Esophagus muscularis mucosa (tissue), 4 donors: ENCODE data around the gene POLA2. TPM values are rescaled to one million over a fixed set of nuclear protein-coding genes. Genes with fewer than 3 reads are reported as not detected.
"Not testable (repeated sequence)": the region's sequence is repeated elsewhere in the genome, so short reads cannot be mapped to it uniquely, and the experiment has no call there.

Source experiments
- DNase-seq: peaks from one replicate; pipeline ENCODE4 v3.0.0-alpha.2; 2017; ENCODE audit errors: extremely low spot score
- H3K27ac ChIP-seq, 4 donors: fragments of 200-600 bp; sonication (generic); replicated peaks in 1 of 4; 1 replicate in 3 of 4; 2 replicates in 1 of 4; pipeline ENCODE4 v1.5.1; 2016 to 2019; ENCODE audit warnings: mild to moderate bottlenecking in 1 of 4
- H3K27me3 ChIP-seq, 4 donors: fragments of 200-600 bp; sonication (generic); one replicate each; pipeline versions ENCODE4 v1.5.1 to v1.6.0; 2016 to 2019
- H3K36me3 ChIP-seq, 4 donors: fragments of 200-600 bp; sonication (generic); one replicate each; pipeline ENCODE4 v1.5.1; 2016 to 2019
- H3K4me1 ChIP-seq, 4 donors: fragments of 200-600 bp; sonication (generic); one replicate each; pipeline ENCODE4 v1.5.1; 2016 to 2019
- H3K4me3 ChIP-seq, 4 donors: fragments of 200-600 bp; sonication (generic); 1 replicate in 2 of 4; 2 replicates in 2 of 4; pipeline ENCODE4 v1.5.1; 2016 to 2019; ENCODE audit warnings: mild to moderate bottlenecking in 4 of 4, moderate library complexity in 1 of 4
- H3K9me3 ChIP-seq, 4 donors: fragments of 200-600 bp; sonication (generic); 1 replicate in 3 of 4; 2 replicates in 1 of 4; pipeline ENCODE4 v1.5.1; 2016 to 2019
- EP300 ChIP-seq: sonication (generic); formaldehyde crosslinking; IDR thresholded peaks from one replicate; pipeline ENCODE4 v1.6.1; 2017; ENCODE audit warnings: antibody characterized with exemption
- POLR2A ChIP-seq: fragments of 450-650 bp; IDR thresholded peaks from one replicate; pipeline ENCODE4 v1.6.1; 2017; ENCODE audit warnings: antibody characterized with exemption, moderate library complexity, mild to moderate bottlenecking, low read depth
- POLR2AphosphoS5 ChIP-seq, 2 donors: sonication (generic); formaldehyde crosslinking; IDR thresholded peaks; one replicate each; pipeline ENCODE4 v1.6.1; 2017; ENCODE audit warnings: antibody characterized with exemption in 2 of 2
- WGBS: methylation state at CpG from one replicate; pipeline ENCODE4 v1.1.5; 2018; 5-methylcytosine and 5-hydroxymethylcytosine counted together
- intact Hi-C: fragments of 100-400 bp; cut with DNase I; formaldehyde crosslinking; loops from one replicate; pipeline ENCODE4 v1.15.1; 2023
- total RNA-seq, 4 donors: library from RNA; depleted of rRNA; stranded (reverse); fragments of >200 nt; gene quantifications; one replicate each; pipeline versions ENCODE4 v1.1.0 to v1.2.1, GENCODE V29; 2016
- TF ChIP-seq, protein P1 (sequence below), 3 experiments: fragments of 200-600 bp in 2 of 3; fragments of 450-650 bp in 1 of 3; sonication (generic) in 2 of 3; IDR thresholded peaks; one replicate each; pipeline ENCODE4 v1.5.1; 2017 to 2019; ENCODE audit warnings: antibody characterized with exemption in 3 of 3, mild to moderate bottlenecking in 2 of 3, moderate library complexity in 1 of 3

The POLA2 gene
- total RNA-seq, 4 donors from 2014 or later = 14.7 to 26.6 (median 17.3) TPM

GRCh38 chr11:65241134-65241533, 20.6 kb upstream of the POLA2 start:
- no peaks in the 10 kb centered on the region for H3K9me3 ChIP-seq
- no peak overlapping the region for H3K27ac ChIP-seq
- H3K36me3 ChIP-seq = no peaks in the 10 kb centered on the region
- WGBS = 60% methylated on average over 5 of the region's 5 CpGs
- no peak for DNase-seq
- no peak overlapping the region for H3K4me3 ChIP-seq
- intact Hi-C loops = no loop called here
- TF ChIP-seq, protein P1, sequence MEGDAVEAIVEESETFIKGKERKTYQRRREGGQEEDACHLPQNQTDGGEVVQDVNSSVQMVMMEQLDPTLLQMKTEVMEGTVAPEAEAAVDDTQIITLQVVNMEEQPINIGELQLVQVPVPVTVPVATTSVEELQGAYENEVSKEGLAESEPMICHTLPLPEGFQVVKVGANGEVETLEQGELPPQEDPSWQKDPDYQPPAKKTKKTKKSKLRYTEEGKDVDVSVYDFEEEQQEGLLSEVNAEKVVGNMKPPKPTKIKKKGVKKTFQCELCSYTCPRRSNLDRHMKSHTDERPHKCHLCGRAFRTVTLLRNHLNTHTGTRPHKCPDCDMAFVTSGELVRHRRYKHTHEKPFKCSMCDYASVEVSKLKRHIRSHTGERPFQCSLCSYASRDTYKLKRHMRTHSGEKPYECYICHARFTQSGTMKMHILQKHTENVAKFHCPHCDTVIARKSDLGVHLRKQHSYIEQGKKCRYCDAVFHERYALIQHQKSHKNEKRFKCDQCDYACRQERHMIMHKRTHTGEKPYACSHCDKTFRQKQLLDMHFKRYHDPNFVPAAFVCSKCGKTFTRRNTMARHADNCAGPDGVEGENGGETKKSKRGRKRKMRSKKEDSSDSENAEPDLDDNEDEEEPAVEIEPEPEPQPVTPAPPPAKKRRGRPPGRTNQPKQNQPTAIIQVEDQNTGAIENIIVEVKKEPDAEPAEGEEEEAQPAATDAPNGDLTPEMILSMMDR (IDR thresholded peaks at IDR 0.05) = no peak
- TF ChIP-seq EP300 (no peak), POLR2AphosphoS5 (IDR thresholded peaks at IDR 0.05) (no peak), POLR2A (no peak)
- H3K4me1 ChIP-seq = no peaks in the 10 kb centered on the region
- no peaks in the 10 kb centered on the region for H3K27me3 ChIP-seq

DNA sequence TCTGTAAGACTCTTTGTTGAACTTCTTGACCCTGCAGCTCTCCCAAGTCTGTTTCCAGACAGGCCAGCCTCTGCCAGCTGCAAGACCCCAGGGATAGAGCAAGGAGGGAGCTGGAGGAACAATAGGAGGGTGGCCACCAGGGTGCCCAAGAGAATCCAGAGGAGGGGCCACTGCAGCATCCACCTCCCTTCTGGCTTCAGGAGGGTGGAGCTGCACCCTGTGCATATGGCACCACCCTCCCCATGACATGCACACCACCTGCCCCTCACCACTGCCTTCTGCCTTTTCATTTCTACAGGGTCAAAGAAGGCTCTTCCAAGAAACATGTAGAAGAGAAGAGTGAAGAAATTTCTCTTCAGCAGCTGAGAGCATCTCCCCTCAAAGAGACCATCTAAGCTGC, 20.1 kb upstream of the POLA2 start:
- H3K36me3 ChIP-seq = no peaks in the 10 kb centered on the region
- H3K9me3 ChIP-seq = no peaks in the 10 kb centered on the region
- H3K4me3 ChIP-seq = no peak overlapping the region
- DNase-seq = no peak
- no peaks in the 10 kb centered on the region for H3K27me3 ChIP-seq
- H3K4me1 ChIP-seq = no peaks in the 10 kb centered on the region
- no peak for TF ChIP-seq POLR2A
- no peak for TF ChIP-seq EP300
- TF ChIP-seq, protein P1 (IDR thresholded peaks at IDR 0.05) = no peak
- TF ChIP-seq POLR2AphosphoS5 (IDR thresholded peaks at IDR 0.05) = no peak
- no peak overlapping the region for H3K27ac ChIP-seq
- intact Hi-C loops = no loop called here

DNA sequence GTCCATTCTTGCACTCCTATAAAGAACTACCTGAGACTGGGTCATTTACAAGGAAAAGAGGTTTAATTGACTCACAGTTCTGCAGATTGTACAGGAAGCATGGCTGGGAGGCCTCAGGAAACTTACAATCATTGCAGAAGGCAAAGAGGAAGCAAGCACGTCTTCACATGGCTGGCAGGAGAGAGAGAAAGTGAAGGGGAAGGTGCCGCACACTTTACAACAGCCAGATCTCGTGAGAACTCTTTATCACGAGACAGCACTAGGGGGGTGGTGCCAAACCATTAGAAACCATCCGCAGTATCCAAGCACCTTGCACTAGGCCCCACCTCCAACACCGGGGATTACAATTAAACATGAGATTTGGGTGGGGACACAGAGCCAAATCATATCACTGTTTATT, 19.4 kb upstream of the POLA2 start:
- TF ChIP-seq, protein P1 (IDR thresholded peaks at IDR 0.05) = no peak
- no peak for TF ChIP-seq EP300
- TF ChIP-seq POLR2AphosphoS5 (IDR thresholded peaks at IDR 0.05) = no peak
- no peak for TF ChIP-seq POLR2A
- 84% methylated on average over 6 of the region's 6 CpGs for WGBS

DNA sequence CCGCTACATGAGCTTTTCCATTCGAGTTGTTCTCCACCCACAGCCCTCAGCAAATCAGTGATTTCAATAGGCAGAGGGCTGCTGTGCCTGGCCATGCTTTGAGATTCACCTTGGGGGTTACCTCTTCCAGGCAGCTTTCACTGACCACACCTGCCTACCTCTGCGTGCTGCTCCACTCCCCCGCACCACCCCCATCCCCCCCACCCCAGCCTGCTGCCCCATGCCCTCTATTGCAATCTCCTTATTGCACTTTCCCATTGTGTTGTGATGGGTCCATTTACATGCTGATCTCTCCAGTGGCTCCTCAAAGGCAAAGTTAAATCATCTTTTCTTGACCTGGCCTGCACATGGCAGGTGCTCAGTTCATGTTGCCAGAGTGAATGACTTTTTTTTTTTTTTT, 18.0 kb upstream of the POLA2 start:
- Histone ChIP-seq H3K4me1 (no peaks in the 10 kb centered on the region), H3K4me3 (no peak overlapping the region), H3K27ac (no peak overlapping the region), H3K27me3 (no peaks in the 10 kb centered on the region), H3K36me3 (no peaks in the 10 kb centered on the region), H3K9me3 (no peaks in the 10 kb centered on the region)
- no peak for TF ChIP-seq POLR2A
- TF ChIP-seq, protein P1 (IDR thresholded peaks at IDR 0.05) = no peak
- TF ChIP-seq POLR2AphosphoS5 (IDR thresholded peaks at IDR 0.05) = no peak
- no peak for TF ChIP-seq EP300
- intact Hi-C loops = no loop called here
- DNase-seq = no peak
- 59% methylated on average over 4 of the region's 4 CpGs for WGBS

More for the DNA sequence above, 19.4 kb upstream of the POLA2 start:
- Histone ChIP-seq H3K27me3 (no peaks in the 10 kb centered on the region), H3K27ac (no peak overlapping the region), H3K4me3 (no peak overlapping the region), H3K4me1 (no peaks in the 10 kb centered on the region), H3K36me3 (no peaks in the 10 kb centered on the region), H3K9me3 (no peaks in the 10 kb centered on the region)
- intact Hi-C loops = no loop called here
- no peak for DNase-seq

GRCh38 chr11:65245046-65245445, 16.7 kb upstream of the POLA2 start:
- 93% methylated on average over 8 of the region's 8 CpGs for WGBS
- intact Hi-C loops, H3K4me1 ChIP-seq, H3K27me3 ChIP-seq, DNase-seq, H3K36me3 ChIP-seq, H3K4me3 ChIP-seq, H3K27ac ChIP-seq, H3K9me3 ChIP-seq: not testable (repeated sequence)
